HepG2 (cell line): ENCODE data around the gene TMPRSS15. TPM values are rescaled to one million over a fixed set of nuclear protein-coding genes. Genes with fewer than 3 reads are reported as not detected.

Experiments used
- ATAC-seq: fragments of 200-7000 bp; cut with Tn5 transposase; 3 replicates; pipeline ENCODE4 v1.9.1; 2020; ENCODE audit warnings: mild to moderate bottlenecking, moderate library complexity
- BruUV-seq: library from RNA; stranded (reverse); fragments of 400-500 nt; replicated peaks from 2 replicates; lab custom pipeline; 2021; lab: Mats Ljungman, UMichigan
- CTCF ChIA-PET: fragments of 300-600 bp; formaldehyde crosslinking; extraction: SDS; loops from one replicate; lab custom pipeline; 2021; ENCODE audit warnings: low total read pairs, inconsistent platforms, low intra/inter-chr PET ratio; lab: Yijun Ruan, JAX
- POLR2A ChIA-PET: fragments of 350-600 bp; sonication (Branson Sonifier 250); formaldehyde crosslinking; loops from one replicate; lab custom pipeline; 2020; ENCODE audit warnings: antibody characterized with exemption, inconsistent platforms; lab: Yijun Ruan, JAX
- DNase-seq: peaks from one replicate; pipeline ENCODE4 v3.0.0-alpha.2; 2015; ENCODE audit warnings: low spot score
- FAIRE-seq: peaks from 3 replicates; lab custom pipeline; 2011; peaks lifted over from hg19 to GRCh38; lab: Jason Lieb, UNC
- H2AFZ ChIP-seq: one replicate; pipeline ENCODE4 v1.6.1; 2011; ENCODE audit warnings: low read length, inconsistent platforms
- H3K27ac ChIP-seq: fragments of 300-600 bp; 3 replicates; pipeline ENCODE4 v1.8.0; 2011; ENCODE audit warnings: mixed run types, mild to moderate bottlenecking, mixed read lengths, low read length, inconsistent platforms; ENCODE audit not compliant: insufficient read depth; ENCODE audit errors: extremely low read length
- H3K27me3 ChIP-seq, 2 experiments: fragments of 200-600 bp in 1 of 2; 2 replicates in 1 of 2; 3 replicates in 1 of 2; pipeline versions ENCODE4 v1.6.0 to v1.8.0; 2011; ENCODE audit warnings: low read length in 2 of 2, mild to moderate bottlenecking in 2 of 2, moderate library complexity in 2 of 2, inconsistent platforms in 1 of 2; ENCODE audit not compliant: insufficient read depth in 2 of 2, control insufficient read depth in 1 of 2
- H3K36me3 ChIP-seq, 2 experiments: fragments of 200-600 bp in 1 of 2; replicated peaks in 1 of 2; 2 replicates in 1 of 2; 3 replicates in 1 of 2; pipeline versions ENCODE4 v1.5.1 to v1.8.0; 2011; ENCODE audit warnings: low read length in 2 of 2, inconsistent platforms in 1 of 2; ENCODE audit not compliant: insufficient read depth in 2 of 2, control insufficient read depth in 1 of 2
- H3K4me1 ChIP-seq: 2 replicates; pipeline ENCODE4 v1.5.1; 2012; ENCODE audit warnings: low read length, inconsistent platforms; ENCODE audit not compliant: insufficient read depth
- H3K4me2 ChIP-seq: 2 replicates; pipeline ENCODE4 v1.6.0; 2011; ENCODE audit warnings: low read depth, low read length, inconsistent platforms
- H3K4me3 ChIP-seq, 3 experiments: fragments of 200-600 bp in 1 of 3; sonication (generic), shearing (Covaris generic) in 1 of 3; replicated peaks in 1 of 3; 2 replicates each; pipeline ENCODE4 v1.5.1; 2011 to 2016; ENCODE audit warnings: low read length in 3 of 3, inconsistent platforms in 2 of 3, low read depth in 2 of 3, mild to moderate bottlenecking in 2 of 3, control low read depth in 1 of 3, mixed read lengths in 1 of 3; ENCODE audit not compliant: insufficient read depth in 1 of 3
- H3K79me2 ChIP-seq: one replicate; pipeline ENCODE4 v1.6.1; 2011; ENCODE audit warnings: low read length, inconsistent platforms; ENCODE audit not compliant: insufficient read depth
- H3K9ac ChIP-seq: 2 replicates; pipeline ENCODE4 v1.6.0; 2011; ENCODE audit warnings: mild to moderate bottlenecking, low read depth, low read length, inconsistent platforms; ENCODE audit not compliant: insufficient read depth
- H3K9me3 ChIP-seq: 2 replicates; pipeline ENCODE4 v1.5.1; 2012; ENCODE audit warnings: mild to moderate bottlenecking, low read length
- H4K20me1 ChIP-seq: 2 replicates; pipeline ENCODE4 v1.6.0; 2011; ENCODE audit warnings: inconsistent platforms, mild to moderate bottlenecking, low read length, moderate library complexity; ENCODE audit not compliant: insufficient read depth
- ATF1 ChIP-seq: IDR thresholded peaks from 2 replicates; pipeline ENCODE4 v1.6.1; 2016; ENCODE audit warnings: mild to moderate bottlenecking, control low read depth
- CREB3 ChIP-seq: sonication (generic); formaldehyde crosslinking; IDR thresholded peaks from 2 replicates; pipeline ENCODE4 v1.5.0; 2020; ENCODE audit warnings: missing genetic modification reagents
- IRX3 ChIP-seq: sonication (generic); formaldehyde crosslinking; IDR thresholded peaks from 2 replicates; pipeline ENCODE4 v1.8.1; 2023; ENCODE audit warnings: mild to moderate bottlenecking, low read depth, missing genetic modification reagents, borderline replicate concordance
- MAFK ChIP-seq, 2 experiments: IDR thresholded peaks in 1 of 2; conservative IDR thresholded peaks in 1 of 2; 2 replicates each; pipeline ENCODE4 v1.6.1; 2011; ENCODE audit warnings: improper control_type of control experiment in 2 of 2, low read length in 2 of 2
- MATR3 ChIP-seq: sonication (generic); formaldehyde crosslinking; IDR thresholded peaks from 2 replicates; pipeline ENCODE4 v1.4.0; 2020; ENCODE audit warnings: missing genetic modification reagents
- NPAS2 ChIP-seq: sonication (generic); formaldehyde crosslinking; IDR thresholded peaks from 2 replicates; pipeline ENCODE4 v1.8.0; 2022; ENCODE audit warnings: mild to moderate bottlenecking, missing genetic modification reagents, borderline replicate concordance
- SNAI1 ChIP-seq: sonication (generic); formaldehyde crosslinking; IDR thresholded peaks from 2 replicates; pipeline ENCODE4 v1.5.0; 2020; ENCODE audit warnings: mild to moderate bottlenecking, missing genetic modification reagents, borderline replicate concordance
- ZFP37 ChIP-seq: sonication (generic); formaldehyde crosslinking; IDR thresholded peaks from 2 replicates; pipeline ENCODE4 v1.4.0; 2020; ENCODE audit warnings: missing genetic modification reagents, borderline replicate concordance
- ZNF337 ChIP-seq: sonication (generic); formaldehyde crosslinking; IDR thresholded peaks from 2 replicates; pipeline ENCODE4 v1.5.1; 2020; ENCODE audit warnings: missing genetic modification reagents, low read depth, mild to moderate bottlenecking, borderline replicate concordance
- ZNF33A ChIP-seq: sonication (generic); formaldehyde crosslinking; IDR thresholded peaks from 2 replicates; pipeline ENCODE4 v1.5.1; 2020; ENCODE audit warnings: missing genetic modification reagents, mild to moderate bottlenecking, moderate library complexity, borderline replicate concordance
- ZNF546 ChIP-seq: sonication (generic); formaldehyde crosslinking; conservative IDR thresholded peaks from 2 replicates; pipeline ENCODE4 v1.8.1; 2023; ENCODE audit warnings: mild to moderate bottlenecking, missing genetic modification reagents
- ZNF547 ChIP-seq: sonication (generic); formaldehyde crosslinking; IDR thresholded peaks from 2 replicates; pipeline ENCODE4 v1.5.1; 2020; ENCODE audit warnings: mild to moderate bottlenecking, missing genetic modification reagents
- ZNF710 ChIP-seq: sonication (generic); formaldehyde crosslinking; IDR thresholded peaks from 2 replicates; pipeline ENCODE4 v1.5.0; 2020; ENCODE audit warnings: mild to moderate bottlenecking, missing genetic modification reagents, borderline replicate concordance
- ZNF720 ChIP-seq: sonication (generic); formaldehyde crosslinking; IDR thresholded peaks from 2 replicates; pipeline ENCODE4 v1.4.0; 2020; ENCODE audit warnings: missing genetic modification reagents
- WGBS: methylation state at CpG from one replicate; pipeline ENCODE4 v1.1.6; 2017; ENCODE audit warnings: low lambda C conversion rate; 5-methylcytosine and 5-hydroxymethylcytosine counted together
- in situ Hi-C: cut with HindIII; loops from 2 replicates; pipeline ENCODE4 v1.10.0; 2017; ENCODE audit warnings: low pct_unique_long_range_greater_than_20kb; ENCODE audit not compliant: extremely low pct_ligation_motif_present
- intact Hi-C: fragments of 100-400 bp; cut with micrococcal nuclease; formaldehyde crosslinking; loops from one replicate; pipeline ENCODE4 v1.10.0; 2022; ENCODE audit not compliant: unreplicated experiment
- polyA plus RNA-seq, 8 experiments: library from polyadenylated mRNA; depleted of rRNA in 3 of 8; stranded (reverse) in 7 of 8; unstranded in 1 of 8; fragments of >200 nt; fragmentation: Illumina TruSeq in 4 of 8; extraction: Trizol in 4 of 8; gene quantifications; 2 replicates each; pipeline versions ENCODE4 v1.2.1 to v1.2.3, GENCODE V29; 2011 to 2016; ENCODE audit warnings: low read depth in 4 of 8, missing spikeins in 1 of 8, mixed read lengths in 1 of 8; ENCODE audit not compliant: insufficient read depth in 1 of 8
- total RNA-seq, 5 experiments: library from RNA; depleted of rRNA; stranded (reverse); fragments of >200 nt; fragmentation: Illumina TruSeq; extraction: Trizol; gene quantifications; 2 replicates each; pipeline ENCODE4 v1.2.3, GENCODE V29; 2016; ENCODE audit warnings: low read depth in 1 of 5
- TF ChIP-seq, protein P1 (sequence below): sonication (generic); formaldehyde crosslinking; IDR thresholded peaks from 2 replicates; pipeline ENCODE4 v1.4.0; 2020; ENCODE audit warnings: missing genetic modification reagents
- TF ChIP-seq, protein P2 (sequence below): sonication (generic); formaldehyde crosslinking; IDR thresholded peaks from 2 replicates; pipeline ENCODE4 v1.8.0; 2022; ENCODE audit warnings: missing genetic modification reagents, mild to moderate bottlenecking, inconsistent platforms, borderline replicate concordance

Gene TMPRSS15
- total and polyA plus RNA-seq, 2 of the 13 experiments (the other 11 are each of a cell fraction or from before 2014, with no cell fraction given), result not detected

DNA sequence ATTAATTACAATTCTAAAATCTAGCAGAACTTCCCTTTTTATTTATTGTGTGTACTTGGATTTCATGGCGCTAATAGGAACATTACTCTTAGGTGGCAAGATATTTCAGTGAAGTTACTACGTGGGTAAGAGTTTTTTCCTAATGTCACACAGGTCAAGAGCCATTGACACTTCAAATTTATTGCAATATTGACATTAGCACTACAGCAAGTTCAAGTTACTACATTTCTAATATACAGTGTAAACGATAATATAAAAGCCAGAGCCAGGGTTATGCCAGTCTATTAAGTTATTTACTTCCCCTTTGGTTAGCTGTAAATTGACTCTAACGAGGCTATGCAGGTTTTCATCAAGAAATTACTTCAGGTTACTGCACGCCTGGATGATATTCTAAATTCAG is 129.2 kb downstream of the TMPRSS15 start:
- no peaks in the 10 kb centered on the region for H3K79me2 ChIP-seq
- POLR2A ChIA-PET, result no interaction called here
- no peak for TF ChIP-seq MAFK (conservative IDR thresholded peaks at IDR 0.05 in 1 of 2, IDR thresholded peaks at IDR 0.05 in 1 of 2; ENCODE audit: low read length in 2 of 2)
- no peak for TF ChIP-seq ZNF33A (CRISPR knock-in tag)
- no peak for TF ChIP-seq NPAS2 (CRISPR knock-in tag)
- TF ChIP-seq ZFP37 (CRISPR knock-in tag), result no peak
- no peak for TF ChIP-seq ZNF546
- TF ChIP-seq ATF1 (CRISPR knock-in tag), result no peak
- no peak for TF ChIP-seq MATR3 (CRISPR knock-in tag)
- TF ChIP-seq, protein P1, sequence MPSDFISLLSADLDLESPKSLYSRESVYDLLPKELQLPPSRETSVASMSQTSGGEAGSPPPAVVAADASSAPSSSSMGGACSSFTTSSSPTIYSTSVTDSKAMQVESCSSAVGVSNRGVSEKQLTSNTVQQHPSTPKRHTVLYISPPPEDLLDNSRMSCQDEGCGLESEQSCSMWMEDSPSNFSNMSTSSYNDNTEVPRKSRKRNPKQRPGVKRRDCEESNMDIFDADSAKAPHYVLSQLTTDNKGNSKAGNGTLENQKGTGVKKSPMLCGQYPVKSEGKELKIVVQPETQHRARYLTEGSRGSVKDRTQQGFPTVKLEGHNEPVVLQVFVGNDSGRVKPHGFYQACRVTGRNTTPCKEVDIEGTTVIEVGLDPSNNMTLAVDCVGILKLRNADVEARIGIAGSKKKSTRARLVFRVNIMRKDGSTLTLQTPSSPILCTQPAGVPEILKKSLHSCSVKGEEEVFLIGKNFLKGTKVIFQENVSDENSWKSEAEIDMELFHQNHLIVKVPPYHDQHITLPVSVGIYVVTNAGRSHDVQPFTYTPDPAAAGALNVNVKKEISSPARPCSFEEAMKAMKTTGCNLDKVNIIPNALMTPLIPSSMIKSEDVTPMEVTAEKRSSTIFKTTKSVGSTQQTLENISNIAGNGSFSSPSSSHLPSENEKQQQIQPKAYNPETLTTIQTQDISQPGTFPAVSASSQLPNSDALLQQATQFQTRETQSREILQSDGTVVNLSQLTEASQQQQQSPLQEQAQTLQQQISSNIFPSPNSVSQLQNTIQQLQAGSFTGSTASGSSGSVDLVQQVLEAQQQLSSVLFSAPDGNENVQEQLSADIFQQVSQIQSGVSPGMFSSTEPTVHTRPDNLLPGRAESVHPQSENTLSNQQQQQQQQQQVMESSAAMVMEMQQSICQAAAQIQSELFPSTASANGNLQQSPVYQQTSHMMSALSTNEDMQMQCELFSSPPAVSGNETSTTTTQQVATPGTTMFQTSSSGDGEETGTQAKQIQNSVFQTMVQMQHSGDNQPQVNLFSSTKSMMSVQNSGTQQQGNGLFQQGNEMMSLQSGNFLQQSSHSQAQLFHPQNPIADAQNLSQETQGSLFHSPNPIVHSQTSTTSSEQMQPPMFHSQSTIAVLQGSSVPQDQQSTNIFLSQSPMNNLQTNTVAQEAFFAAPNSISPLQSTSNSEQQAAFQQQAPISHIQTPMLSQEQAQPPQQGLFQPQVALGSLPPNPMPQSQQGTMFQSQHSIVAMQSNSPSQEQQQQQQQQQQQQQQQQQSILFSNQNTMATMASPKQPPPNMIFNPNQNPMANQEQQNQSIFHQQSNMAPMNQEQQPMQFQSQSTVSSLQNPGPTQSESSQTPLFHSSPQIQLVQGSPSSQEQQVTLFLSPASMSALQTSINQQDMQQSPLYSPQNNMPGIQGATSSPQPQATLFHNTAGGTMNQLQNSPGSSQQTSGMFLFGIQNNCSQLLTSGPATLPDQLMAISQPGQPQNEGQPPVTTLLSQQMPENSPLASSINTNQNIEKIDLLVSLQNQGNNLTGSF (CRISPR knock-in tag), result no peak
- TF ChIP-seq ZNF720 (CRISPR knock-in tag), result no peak
- no peak for TF ChIP-seq SNAI1 (CRISPR knock-in tag)
- TF ChIP-seq, protein P2, sequence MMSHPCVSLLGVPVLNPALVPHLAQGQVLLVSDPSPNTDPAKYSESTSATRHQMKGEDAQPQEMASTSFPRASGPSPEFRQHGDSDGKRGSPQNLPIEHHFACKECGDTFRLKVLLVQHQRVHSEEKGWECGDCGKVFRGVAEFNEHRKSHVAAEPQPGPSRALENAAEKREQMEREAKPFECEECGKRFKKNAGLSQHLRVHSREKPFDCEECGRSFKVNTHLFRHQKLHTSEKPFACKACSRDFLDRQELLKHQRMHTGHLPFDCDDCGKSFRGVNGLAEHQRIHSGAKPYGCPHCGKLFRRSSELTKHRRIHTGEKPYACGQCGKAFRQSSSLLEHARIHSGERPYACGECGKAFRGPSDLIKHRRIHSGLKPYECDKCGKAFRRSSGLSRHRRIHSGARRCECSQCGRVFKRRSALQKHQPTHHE (CRISPR knock-in tag), result no peak
- TF ChIP-seq ZNF337 (CRISPR knock-in tag), result no peak
- no peak for TF ChIP-seq ZNF710 (CRISPR knock-in tag)
- TF ChIP-seq ZNF547 (CRISPR knock-in tag), result no peak
- TF ChIP-seq CREB3 (CRISPR knock-in tag), result no peak
- no peak for TF ChIP-seq IRX3

More for the DNA sequence above, 129.2 kb downstream of the TMPRSS15 start:
- CTCF ChIA-PET, result no interaction called here
- Histone ChIP-seq H3K27me3 (no peaks in the 10 kb centered on the region), H3K4me1 (no peaks in the 10 kb centered on the region), H2AFZ (no peak overlapping the region), H3K27ac (no peak overlapping the region), H3K4me3 (no peak overlapping the region), H3K9ac (no peak overlapping the region), H3K4me2 (no peak overlapping the region), H4K20me1 (no peaks in the 10 kb centered on the region), H3K9me3 (no peaks in the 10 kb centered on the region), H3K36me3 (no peaks in the 10 kb centered on the region)
- ATAC-seq (no peak), FAIRE-seq (no peak), DNase-seq (no peak)
- in situ Hi-C loops (no loop called here), intact Hi-C loops (no loop called here)
- no TSS peak for BruUV-seq
- WGBS, result 5% methylated on average over 5 of the region's 5 CpGs
